Smooth muscle cell (in vitro differentiated cells): ENCODE data around the gene ANKRD13D. TPM values are rescaled to one million over a fixed set of nuclear protein-coding genes. Genes with fewer than 3 reads are reported as not detected.

ENCODE experiments used
- DNase-seq: peaks from one replicate; lab custom pipeline; 2025; ENCODE audit not compliant: unreplicated experiment; lab: John Stamatoyannopoulos, UW
- H2AFZ ChIP-seq: fragments of 200-600 bp; sonication (generic); 2 replicates; pipeline ENCODE4 v1.6.0; 2016; ENCODE audit warnings: antibody characterized with exemption, low read depth, mild to moderate bottlenecking
- H3F3A ChIP-seq: fragments of 200-600 bp; sonication (generic); 2 replicates; pipeline ENCODE4 v1.6.0; 2017; ENCODE audit warnings: antibody characterized with exemption, low read depth
- H3K27ac ChIP-seq: fragments of 200-600 bp; sonication (generic); 2 replicates; pipeline ENCODE4 v1.5.1; 2016; ENCODE audit warnings: low read depth, mild to moderate bottlenecking
- H3K27me3 ChIP-seq: fragments of 200-600 bp; sonication (generic); 2 replicates; pipeline ENCODE4 v1.6.1; 2016; ENCODE audit warnings: low read depth, mild to moderate bottlenecking
- H3K36me3 ChIP-seq: fragments of 200-600 bp; sonication (generic); 2 replicates; pipeline ENCODE4 v1.5.1; 2016; ENCODE audit warnings: low read depth
- H3K4me1 ChIP-seq: fragments of 200-600 bp; sonication (generic); 2 replicates; pipeline ENCODE4 v1.5.1; 2016; ENCODE audit warnings: low read depth
- H3K4me2 ChIP-seq: fragments of 200-600 bp; sonication (generic); 2 replicates; pipeline ENCODE4 v1.6.0; 2016; ENCODE audit warnings: mild to moderate bottlenecking
- H3K4me3 ChIP-seq: fragments of 200-600 bp; sonication (generic); 2 replicates; pipeline ENCODE4 v1.5.1; 2016; ENCODE audit warnings: mild to moderate bottlenecking
- H3K79me2 ChIP-seq: fragments of 200-600 bp; sonication (generic); 2 replicates; pipeline ENCODE4 v1.6.0; 2016; ENCODE audit warnings: low read depth, mild to moderate bottlenecking
- H3K9ac ChIP-seq: fragments of 200-600 bp; sonication (generic); 2 replicates; pipeline ENCODE4 v1.6.0; 2016; ENCODE audit warnings: low read depth
- H3K9me3 ChIP-seq: fragments of 200-600 bp; sonication (generic); replicated peaks from 2 replicates; pipeline ENCODE4 v1.5.1; 2016; ENCODE audit warnings: low read depth
- H4K20me1 ChIP-seq: fragments of 200-600 bp; sonication (generic); 2 replicates; pipeline ENCODE4 v1.6.0; 2016; ENCODE audit warnings: low read depth
- WGBS: methylation state at CpG from one replicate; pipeline ENCODE4 v1.1.7; 2016; ENCODE audit warnings: low lambda C conversion rate; 5-methylcytosine and 5-hydroxymethylcytosine counted together
- polyA plus RNA-seq: library from polyadenylated mRNA; unstranded; fragments of >200 nt; fragmentation: Nextera tagmentation; extraction: Ambion mirVana; gene quantifications from 2 replicates; pipeline ENCODE4 v1.2.1, GENCODE V29; 2016
- total RNA-seq: library from RNA; depleted of rRNA; stranded (reverse); fragments of >200 nt; gene quantifications from 2 replicates; pipeline ENCODE4 v1.2.3, GENCODE V29; 2014
- TF ChIP-seq, protein P1 (sequence below): fragments of 200-600 bp; sonication (generic); IDR thresholded peaks from 2 replicates; pipeline ENCODE4 v1.5.1; 2017; ENCODE audit warnings: borderline replicate concordance, mild to moderate bottlenecking, antibody characterized with exemption; ENCODE audit not compliant: insufficient read depth, poor library complexity, severe bottlenecking

ANKRD13D gene
- total and polyA plus RNA-seq, 2 experiments from 2014 or later = 34.7 to 52.0 TPM

DNA sequence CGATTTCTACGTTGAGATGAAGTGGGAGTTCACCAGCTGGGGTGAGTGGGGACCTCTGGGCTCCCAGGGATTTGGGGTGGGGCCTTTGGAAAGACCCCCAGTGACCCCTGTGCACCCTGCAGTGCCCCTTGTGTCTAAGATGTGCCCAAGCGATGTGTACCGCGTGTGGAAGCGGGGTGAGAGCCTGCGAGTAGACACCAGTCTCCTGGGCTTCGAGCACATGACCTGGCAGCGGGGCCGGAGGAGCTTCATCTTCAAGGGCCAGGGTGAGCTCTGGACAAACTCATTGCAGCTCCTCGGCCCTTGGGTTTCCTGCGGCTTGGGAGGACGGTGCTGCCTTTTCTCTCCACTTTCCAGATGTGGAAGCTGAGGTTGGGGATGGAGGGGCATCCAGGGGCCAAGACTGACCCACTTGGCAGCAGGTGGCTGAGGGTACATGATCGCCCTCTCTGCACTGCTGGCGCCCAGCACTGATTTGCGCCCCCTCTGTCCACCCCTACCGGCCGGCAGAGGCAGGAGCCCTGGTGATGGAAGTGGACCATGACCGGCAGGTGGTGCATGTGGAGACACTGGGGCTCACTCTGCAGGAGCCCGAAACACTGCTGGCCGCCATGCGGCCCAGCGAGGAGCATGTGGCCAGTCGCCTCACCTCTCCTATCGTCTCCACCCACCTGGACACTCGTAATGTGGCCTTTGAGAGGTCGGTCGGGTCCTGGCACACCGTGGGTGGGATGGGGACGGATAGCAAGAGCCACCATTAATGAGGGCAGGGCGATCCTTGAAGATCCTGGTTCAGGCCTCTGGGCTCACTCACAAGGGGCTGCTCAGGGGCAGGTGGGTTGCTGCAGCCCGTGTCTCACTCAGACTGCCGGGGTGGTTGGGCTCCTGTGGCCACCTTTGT lies 2.6 kb downstream of the ANKRD13D start:
- Histone ChIP-seq H3K36me3 (peaks cover 17% of the 10 kb centered on the region), H4K20me1 (peaks cover 37% of the 10 kb centered on the region), H3K79me2 (peaks cover 71% of the 10 kb centered on the region), H3K4me3 (no peak overlapping the region), H2AFZ (no peak overlapping the region), H3K9me3 (peaks cover 9% of the 10 kb centered on the region), H3K4me1 (peaks cover 17% of the 10 kb centered on the region), H3F3A (peaks cover 9% of the 10 kb centered on the region), H3K27me3 (no peaks in the 10 kb centered on the region), H3K27ac (peak overlapping the region; percentile 85), H3K4me2 (peak overlapping the region; percentile 70), H3K9ac (peak overlapping the region; percentile 63)
- no peak for DNase-seq
- TF ChIP-seq, protein P1, sequence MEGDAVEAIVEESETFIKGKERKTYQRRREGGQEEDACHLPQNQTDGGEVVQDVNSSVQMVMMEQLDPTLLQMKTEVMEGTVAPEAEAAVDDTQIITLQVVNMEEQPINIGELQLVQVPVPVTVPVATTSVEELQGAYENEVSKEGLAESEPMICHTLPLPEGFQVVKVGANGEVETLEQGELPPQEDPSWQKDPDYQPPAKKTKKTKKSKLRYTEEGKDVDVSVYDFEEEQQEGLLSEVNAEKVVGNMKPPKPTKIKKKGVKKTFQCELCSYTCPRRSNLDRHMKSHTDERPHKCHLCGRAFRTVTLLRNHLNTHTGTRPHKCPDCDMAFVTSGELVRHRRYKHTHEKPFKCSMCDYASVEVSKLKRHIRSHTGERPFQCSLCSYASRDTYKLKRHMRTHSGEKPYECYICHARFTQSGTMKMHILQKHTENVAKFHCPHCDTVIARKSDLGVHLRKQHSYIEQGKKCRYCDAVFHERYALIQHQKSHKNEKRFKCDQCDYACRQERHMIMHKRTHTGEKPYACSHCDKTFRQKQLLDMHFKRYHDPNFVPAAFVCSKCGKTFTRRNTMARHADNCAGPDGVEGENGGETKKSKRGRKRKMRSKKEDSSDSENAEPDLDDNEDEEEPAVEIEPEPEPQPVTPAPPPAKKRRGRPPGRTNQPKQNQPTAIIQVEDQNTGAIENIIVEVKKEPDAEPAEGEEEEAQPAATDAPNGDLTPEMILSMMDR = no peak
- 98% methylated on average over 33 of the region's 33 CpGs for WGBS

DNA sequence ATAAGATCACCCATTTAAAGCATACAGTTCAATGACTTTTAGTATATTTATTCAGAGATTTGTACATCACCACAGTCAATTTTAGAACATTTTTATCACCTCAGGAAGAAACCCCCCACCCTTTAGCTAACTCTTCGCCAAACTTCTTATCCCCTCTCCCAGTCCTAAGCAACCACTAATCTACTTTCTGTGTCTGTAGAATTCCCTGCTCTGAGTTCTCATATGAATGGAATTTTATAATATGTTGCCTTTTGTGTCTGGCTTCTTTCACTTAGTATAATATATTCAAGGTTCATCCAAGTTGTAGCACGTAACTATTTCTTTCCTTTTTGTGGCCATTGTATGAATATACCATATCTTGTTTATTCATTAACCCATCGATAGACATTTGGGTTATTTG lies 3.6 kb downstream of the ANKRD13D start:
- H3K4me1 ChIP-seq = peaks cover 16% of the 10 kb centered on the region
- peaks cover 79% of the 10 kb centered on the region for H3K79me2 ChIP-seq
- H3K27me3 ChIP-seq = no peaks in the 10 kb centered on the region
- WGBS = 47% methylated on average over 3 of the region's 3 CpGs
- peak overlapping the region; percentile 70 for H3K4me2 ChIP-seq
- H3K4me3 ChIP-seq = peak overlapping the region; percentile 6
- H2AFZ ChIP-seq = no peak overlapping the region
- TF ChIP-seq, protein P1 = no peak
- H3K36me3 ChIP-seq = peaks cover 17% of the 10 kb centered on the region
- peaks cover 45% of the 10 kb centered on the region for H4K20me1 ChIP-seq
- H3F3A ChIP-seq = peaks cover 9% of the 10 kb centered on the region
- H3K27ac ChIP-seq = peak overlapping the region; percentile 85
- no peak for DNase-seq
- H3K9me3 ChIP-seq = peaks cover 9% of the 10 kb centered on the region
- H3K9ac ChIP-seq = peak overlapping the region; percentile 63

DNA sequence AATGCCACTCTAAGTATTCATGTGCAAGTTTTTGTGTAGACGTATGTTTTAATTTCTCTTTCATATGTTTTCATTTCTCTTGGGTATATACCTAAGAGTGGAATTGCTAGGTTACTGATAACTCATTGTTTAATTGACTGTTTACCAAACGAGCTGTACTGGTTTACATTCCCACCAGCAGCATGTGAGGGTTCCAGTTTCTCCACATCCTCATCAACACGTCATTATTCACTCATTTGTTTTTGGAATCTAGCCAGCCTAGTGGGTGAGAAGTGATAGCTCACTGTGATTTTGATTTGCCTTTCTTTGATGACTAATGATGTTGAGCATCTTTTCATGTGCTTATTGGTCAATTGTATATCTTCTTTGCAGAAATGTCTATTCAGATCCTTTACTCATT lies 4.0 kb downstream of the ANKRD13D start:
- Histone ChIP-seq H3K27ac (peak overlapping the region; percentile 85), H3K9me3 (peaks cover 9% of the 10 kb centered on the region), H3K79me2 (peaks cover 81% of the 10 kb centered on the region), H4K20me1 (peaks cover 49% of the 10 kb centered on the region), H3K27me3 (no peaks in the 10 kb centered on the region), H3K9ac (peak overlapping the region; percentile 63), H3K4me3 (peak overlapping the region; percentile 6), H3F3A (peaks cover 6% of the 10 kb centered on the region), H3K4me1 (peaks cover 12% of the 10 kb centered on the region), H3K4me2 (peak overlapping the region; percentile 70), H3K36me3 (peaks cover 17% of the 10 kb centered on the region), H2AFZ (no peak overlapping the region)
- TF ChIP-seq, protein P1 = no peak
- WGBS = 63% methylated on average over 3 of the region's 3 CpGs
- no peak for DNase-seq
